Renal cortical epithelial cell (primary cell): ENCODE results near the gene EYA4. TPM values are rescaled to one million over a fixed set of nuclear protein-coding genes. Genes with fewer than 3 reads are reported as not detected.

Source experiments
- DNase-seq: peaks from one replicate; pipeline ENCODE4 v3.0.0-alpha.2; 2011; ENCODE audit warnings: low read depth
- total RNA-seq: library from RNA; depleted of rRNA; stranded (reverse); fragments of >200 nt; gene quantifications from 2 replicates; pipeline ENCODE4 v1.2.3, GENCODE V29; 2014

Gene EYA4
- total RNA-seq, 1 donor from 2014 or later, result 1.1 TPM

DNA sequence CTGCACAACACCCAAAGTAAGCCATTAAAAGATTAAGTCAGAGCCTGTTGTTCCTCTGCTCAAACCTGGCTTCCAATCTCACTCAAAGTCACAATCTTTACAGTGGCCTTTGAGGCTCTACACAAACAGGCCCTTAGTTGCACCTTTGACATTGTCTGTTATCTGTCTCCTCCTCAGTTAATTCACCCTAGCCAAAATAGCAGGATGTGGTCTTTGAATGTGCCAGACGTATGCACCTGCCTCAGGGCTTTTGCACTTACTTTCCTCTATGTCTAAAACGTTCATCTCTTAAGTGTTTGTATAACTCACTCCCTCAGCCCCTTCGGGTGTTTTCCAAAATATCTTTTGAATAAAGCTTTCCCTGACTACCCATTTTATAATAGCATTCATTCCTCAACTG lies 107.7 kb downstream of the EYA4 start:
- DNase-seq, result no peak

DNA sequence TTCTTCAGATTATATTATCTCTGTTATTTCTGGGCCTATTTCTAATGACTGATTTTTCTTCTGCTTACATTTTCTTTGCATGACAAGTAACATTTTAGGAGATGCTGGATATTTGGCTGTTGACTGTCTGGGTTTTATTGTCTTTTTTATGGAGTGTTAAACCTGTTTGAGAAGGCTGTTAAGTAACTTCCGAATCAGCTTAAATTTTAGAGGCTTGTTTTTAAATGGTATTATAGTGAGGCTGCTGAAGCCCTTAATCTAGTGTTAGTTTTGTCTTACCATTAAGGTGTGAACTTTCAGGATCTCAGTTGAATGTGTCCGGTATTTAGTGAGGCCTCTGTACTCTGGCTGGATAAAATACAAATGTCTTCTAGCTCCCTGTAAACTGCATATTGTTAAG lies 109.8 kb downstream of the EYA4 start:
- no peak for DNase-seq

DNA sequence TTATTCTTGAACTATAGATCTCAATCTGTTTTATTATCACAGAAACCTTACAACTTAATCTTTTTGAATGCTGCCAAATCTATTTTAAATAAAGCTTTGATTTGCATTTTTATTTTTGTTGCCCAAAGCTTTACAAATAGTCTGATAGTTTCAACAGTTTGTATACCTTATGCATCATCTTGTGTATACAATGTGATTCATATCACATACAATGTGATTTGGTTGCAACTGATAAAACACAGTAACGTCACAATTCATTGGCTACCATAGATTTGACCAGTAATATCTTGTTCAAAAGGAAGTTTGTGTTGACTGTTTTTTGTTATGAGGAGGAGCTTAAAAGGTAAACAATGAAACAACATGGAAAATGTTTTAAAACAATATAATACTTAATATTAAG lies 110.9 kb downstream of the EYA4 start:
- no peak for DNase-seq

- no peak for DNase-seq
Measured at GRCh38 chr6:133353061-133353460, 111.9 kb downstream of the EYA4 start.

DNA sequence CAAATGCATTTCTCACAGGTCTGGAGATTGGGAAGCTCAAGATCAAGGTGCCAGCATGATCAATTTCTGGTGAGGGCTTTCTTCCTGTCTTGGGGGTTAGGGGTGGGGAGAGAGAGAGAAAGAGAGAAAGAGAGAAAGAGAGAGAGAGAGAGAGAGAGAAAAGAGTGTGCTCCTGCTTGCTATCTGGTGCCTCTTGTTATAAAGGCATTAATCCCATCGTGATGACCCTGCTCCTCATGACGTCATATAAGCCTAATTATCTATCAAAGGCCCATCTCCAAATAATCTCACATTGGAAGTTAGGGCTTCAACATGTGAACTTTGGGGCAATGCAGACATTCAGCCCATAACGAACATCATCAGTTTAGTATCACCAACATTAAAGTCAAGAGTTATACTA lies 114.8 kb downstream of the EYA4 start:
- DNase-seq, result no peak

GRCh38 chr6:133358574-133359150 lies 117.5 kb downstream of the EYA4 start:
- DNase-seq, result no peak

DNA sequence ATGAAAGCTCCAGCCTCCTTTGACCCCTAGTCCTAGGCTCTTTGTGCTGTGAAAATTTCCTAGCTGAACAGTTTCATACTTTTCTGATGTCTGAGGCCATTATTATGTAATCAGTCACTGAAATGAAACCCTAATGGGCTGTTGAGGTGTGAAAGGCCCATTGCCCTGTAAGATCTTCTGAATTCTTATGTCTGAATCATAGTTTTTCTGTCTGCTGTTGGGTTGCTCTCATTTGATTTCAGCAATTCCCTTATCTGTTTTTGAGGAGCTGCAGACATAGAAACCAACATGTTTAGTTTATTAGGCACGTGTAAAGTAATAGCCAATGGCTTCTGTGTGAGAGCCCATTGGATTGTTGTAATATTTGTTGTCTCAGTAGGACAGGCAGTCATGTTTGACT lies 118.1 kb downstream of the EYA4 start:
- DNase-seq, result peak; percentile 6

DNA sequence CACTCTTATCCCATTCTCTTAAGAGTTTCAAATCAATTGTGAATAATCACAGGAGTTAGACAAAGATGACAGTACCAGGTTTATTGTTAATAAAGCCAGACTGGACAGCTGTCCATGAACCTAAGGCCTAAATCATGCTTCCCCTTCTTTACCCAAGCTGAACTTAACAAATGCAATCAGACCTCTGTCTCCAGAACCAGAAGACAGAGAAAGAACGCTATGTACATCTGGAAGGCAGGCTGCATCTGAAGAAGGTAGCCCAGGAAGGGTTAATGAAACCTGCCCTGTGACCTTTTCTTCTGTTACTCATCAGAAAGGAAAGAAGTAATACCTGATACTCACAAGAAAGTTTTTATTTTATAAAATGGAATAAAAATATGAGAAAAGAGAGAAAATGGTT lies 118.6 kb downstream of the EYA4 start:
- DNase-seq, result no peak

DNA sequence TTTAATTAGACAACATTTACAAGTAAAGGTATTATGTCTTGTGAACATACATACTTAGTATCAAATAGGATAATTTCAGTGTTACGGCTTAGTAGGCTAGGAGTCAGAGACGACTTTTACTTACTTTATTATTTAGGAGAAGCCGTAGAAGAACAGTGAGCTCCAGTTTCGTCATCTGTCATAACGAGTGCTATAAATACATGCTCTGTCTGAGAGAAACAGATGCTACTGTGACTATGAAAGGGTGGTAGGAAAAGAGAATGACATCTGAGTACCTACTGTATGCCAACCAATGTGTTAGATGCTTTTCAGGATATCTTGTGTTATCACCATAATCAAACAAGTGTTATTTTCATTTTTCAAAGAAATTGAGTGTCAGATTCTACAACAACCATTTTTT lies 119.0 kb downstream of the EYA4 start:
- DNase-seq, result no peak

GRCh38 chr6:133362813-133363212 lies 121.7 kb downstream of the EYA4 start:
- no peak for DNase-seq

GRCh38 chr6:133368664-133369063 lies 127.5 kb downstream of the EYA4 start:
- DNase-seq, result peak; percentile 2

DNA sequence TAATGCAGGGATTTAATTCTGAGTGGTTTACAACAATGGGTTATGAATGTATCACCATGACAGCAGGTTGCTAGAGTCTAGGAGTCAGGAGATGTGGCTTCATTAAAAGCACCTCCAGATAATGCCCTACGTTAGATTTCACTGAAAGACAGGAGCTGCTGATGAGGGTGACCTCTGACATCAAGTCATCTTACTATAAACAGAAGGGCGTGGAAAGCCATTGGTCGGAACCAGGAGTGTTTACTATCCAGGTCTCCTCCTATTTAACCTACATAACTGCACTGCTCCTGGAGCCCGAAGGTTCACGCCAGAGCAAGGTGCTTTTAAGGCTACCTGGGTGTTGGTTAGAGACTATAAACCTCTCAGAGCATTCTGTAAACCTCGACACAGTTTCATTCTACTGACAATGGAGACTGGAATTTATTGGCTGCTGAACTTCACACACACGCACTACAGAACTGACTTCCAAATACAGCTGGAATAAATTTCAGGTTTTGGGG lies 128.7 kb downstream of the EYA4 start:
- DNase-seq, result no peak

DNA sequence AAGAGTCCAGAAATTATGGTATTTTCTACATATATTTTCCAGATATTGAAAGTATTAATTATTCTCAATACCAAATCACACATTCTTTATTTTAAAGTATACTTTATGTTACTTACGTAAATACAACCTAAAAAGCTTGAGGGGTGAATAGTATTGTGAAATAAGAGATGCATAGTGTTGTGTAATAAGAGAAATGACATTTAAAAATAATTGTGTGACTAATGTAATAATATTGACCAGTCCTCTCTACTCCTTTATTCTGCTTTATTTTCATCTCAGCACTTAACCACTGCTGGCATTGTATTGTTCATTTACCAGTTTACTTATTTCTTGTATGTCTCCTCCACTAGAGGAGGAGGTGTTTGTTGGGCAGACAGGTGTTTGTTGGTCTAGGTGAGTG lies 135.6 kb downstream of the EYA4 start:
- no peak for DNase-seq

GRCh38 chr6:133377219-133377618 lies 136.1 kb downstream of the EYA4 start:
- no peak for DNase-seq

DNA sequence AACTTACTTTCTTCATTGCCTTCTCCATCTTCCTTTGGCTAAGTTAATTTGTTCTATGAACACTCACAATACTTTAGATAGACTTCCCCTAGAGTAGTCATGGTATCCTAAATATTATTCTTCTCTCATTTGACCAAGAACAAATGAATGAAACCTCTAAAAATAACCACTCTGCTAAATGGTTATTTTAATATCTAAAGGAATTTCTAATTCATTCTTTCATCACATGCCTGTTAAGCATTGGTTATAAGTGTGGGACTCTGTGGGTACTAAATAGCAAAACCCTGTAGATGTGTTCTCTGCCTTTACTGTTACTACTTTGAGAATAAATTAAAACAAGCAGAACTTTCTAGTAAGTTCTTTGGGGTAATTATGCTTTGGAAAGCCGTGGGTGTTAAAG lies 138.9 kb downstream of the EYA4 start:
- DNase-seq, result no peak

- no peak for DNase-seq
Measured at GRCh38 chr6:133380723-133381122, 139.6 kb downstream of the EYA4 start.

GRCh38 chr6:133388731-133389130 lies 147.6 kb downstream of the EYA4 start:
- DNase-seq, result no peak

DNA sequence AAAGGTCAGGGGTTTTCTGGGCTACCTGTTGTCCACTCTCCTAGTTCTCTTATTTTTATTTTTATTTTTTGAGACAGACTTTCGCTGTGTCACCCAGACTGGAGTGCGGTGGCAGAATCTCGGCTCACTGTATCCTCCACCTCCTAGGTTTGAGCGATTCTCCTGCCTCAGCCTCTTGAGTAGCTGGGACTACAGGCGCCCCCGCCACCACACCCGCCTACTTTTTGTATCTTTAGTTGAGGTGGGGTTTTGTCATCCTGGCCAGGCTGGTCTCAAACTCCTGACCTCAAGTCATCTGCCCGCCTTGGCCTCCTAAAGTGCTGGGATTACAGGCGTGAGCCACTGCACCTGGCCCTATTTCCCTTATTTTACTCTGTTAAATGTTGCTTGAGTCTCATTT lies 149.0 kb downstream of the EYA4 start:
- no peak for DNase-seq

GRCh38 chr6:133392015-133392414 lies 150.9 kb downstream of the EYA4 start:
- no peak for DNase-seq

DNA sequence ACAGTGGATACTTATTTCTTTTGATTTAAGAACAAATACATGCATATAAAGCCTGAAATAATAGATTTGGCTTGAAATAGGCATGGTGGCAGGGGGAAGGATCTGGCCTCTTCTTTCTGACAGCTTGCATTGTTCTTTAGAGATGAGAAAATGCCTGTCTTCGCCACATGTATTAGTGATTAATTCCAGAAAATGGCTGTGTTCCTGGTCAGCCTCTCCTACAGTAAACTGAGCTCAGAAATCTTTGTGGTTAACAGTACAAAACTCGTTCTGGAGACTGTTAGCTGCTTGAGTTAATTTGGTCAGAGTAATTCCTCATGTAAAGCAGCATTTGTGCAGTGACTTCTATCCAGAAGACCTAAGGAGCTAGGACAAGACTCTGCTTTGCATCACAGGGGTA lies 151.5 kb downstream of the EYA4 start:
- no peak for DNase-seq

DNA sequence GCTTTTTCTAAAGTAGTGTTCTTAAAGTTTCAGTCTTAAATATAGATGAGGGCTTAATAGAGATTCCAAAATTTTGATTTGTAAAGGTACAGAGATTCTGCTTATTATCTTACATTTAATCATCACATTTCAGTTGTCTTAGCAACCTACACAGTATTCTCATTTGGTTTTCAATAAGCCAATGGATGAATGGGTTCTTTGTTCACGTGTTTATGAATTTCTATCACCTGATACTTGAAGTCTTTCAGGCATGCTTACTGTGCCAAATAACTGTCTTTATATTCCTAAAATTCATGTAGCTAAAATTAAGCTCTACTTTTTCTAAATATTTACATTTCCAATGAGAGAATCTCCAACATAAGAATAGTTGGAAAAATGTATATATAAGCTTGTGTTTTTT lies 152.7 kb downstream of the EYA4 start:
- DNase-seq, result no peak

GRCh38 chr6:133394630-133395029 lies 153.5 kb downstream of the EYA4 start:
- no peak for DNase-seq

- no peak for DNase-seq
Measured at GRCh38 chr6:133396233-133396983, 155.3 kb downstream of the EYA4 start.

DNA sequence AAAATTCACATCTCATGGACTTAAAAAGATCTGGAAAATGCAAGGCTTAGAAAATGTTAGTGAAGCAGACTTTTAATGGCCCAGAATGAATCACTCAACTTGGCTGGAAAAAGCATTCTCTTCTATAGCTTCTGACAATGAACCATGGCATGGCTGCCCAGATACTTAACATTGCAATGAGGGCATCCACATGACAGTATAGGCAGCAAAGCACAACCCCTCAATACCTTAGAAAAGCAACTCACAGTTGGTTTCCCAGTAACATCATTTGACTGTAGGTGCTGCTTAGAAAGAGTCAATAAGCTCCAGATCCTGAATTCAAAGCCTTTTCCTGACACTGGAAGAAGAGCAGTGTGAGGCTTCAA lies 155.8 kb downstream of the EYA4 start:
- DNase-seq, result no peak
